Activated CD8-positive, alpha-beta T cell treated with anti-CD3 and anti-CD28 coated beads for 36 hours (primary cell): ENCODE data around the gene AEN. TPM values are rescaled to one million over a fixed set of nuclear protein-coding genes. Genes with fewer than 3 reads are reported as not detected.

ENCODE experiments used
- ATAC-seq: fragments of 200-7000 bp; cut with Tn5 transposase; one replicate; pipeline ENCODE4 v1.10.0; 2021; ENCODE audit warnings: mild to moderate bottlenecking, moderate library complexity
- CTCF ChIA-PET: fragments of 350-600 bp; sonication (Branson Sonifier 250); formaldehyde crosslinking; loops from one replicate; lab custom pipeline; 2021; ENCODE audit warnings: antibody characterized with exemption; lab: Charles Lee
- POLR2A ChIA-PET: fragments of 350-600 bp; sonication (Branson Sonifier 250); formaldehyde crosslinking; loops from one replicate; lab custom pipeline; 2021; ENCODE audit warnings: antibody characterized with exemption; lab: Charles Lee
- DNase-seq: peaks from one replicate; pipeline ENCODE4 v3.0.0-alpha.2; 2020
- H3K27ac Mint-ChIP-seq: one replicate; pipeline ENCODE4 v1.8.0; 2021; ENCODE audit warnings: mild to moderate bottlenecking, mixed read lengths
- H3K27me3 Mint-ChIP-seq: one replicate; pipeline ENCODE4 v1.8.0; 2021; ENCODE audit warnings: mixed read lengths
- H3K36me3 Mint-ChIP-seq: one replicate; pipeline ENCODE4 v1.8.0; 2021; ENCODE audit warnings: low read depth, mixed read lengths
- H3K4me1 Mint-ChIP-seq: one replicate; pipeline ENCODE4 v1.8.0; 2021; ENCODE audit warnings: low read depth, mixed read lengths
- H3K4me3 Mint-ChIP-seq: one replicate; pipeline ENCODE4 v1.8.0; 2021; ENCODE audit warnings: mild to moderate bottlenecking, moderate library complexity, mixed read lengths
- H3K9me3 Mint-ChIP-seq: one replicate; pipeline ENCODE4 v1.8.0; 2021; ENCODE audit warnings: mixed read lengths
- intact Hi-C: fragments of 100-400 bp; cut with micrococcal nuclease; formaldehyde crosslinking; loops from one replicate; pipeline ENCODE4 v1.10.0; 2022
- total RNA-seq, 2 experiments: library from RNA; stranded (reverse); gene quantifications; one replicate each; pipeline ENCODE4 v1.2.3, GENCODE V29; 2021
- TF ChIP-seq, protein P1 (sequence below): fragments of 200-600 bp; IDR thresholded peaks from one replicate; pipeline ENCODE4 v1.8.0; 2022; ENCODE audit warnings: antibody characterized with exemption, mild to moderate bottlenecking

The AEN gene
- total RNA-seq, 2 experiments from 2014 or later = 55.2 to 58.4 TPM

DNA sequence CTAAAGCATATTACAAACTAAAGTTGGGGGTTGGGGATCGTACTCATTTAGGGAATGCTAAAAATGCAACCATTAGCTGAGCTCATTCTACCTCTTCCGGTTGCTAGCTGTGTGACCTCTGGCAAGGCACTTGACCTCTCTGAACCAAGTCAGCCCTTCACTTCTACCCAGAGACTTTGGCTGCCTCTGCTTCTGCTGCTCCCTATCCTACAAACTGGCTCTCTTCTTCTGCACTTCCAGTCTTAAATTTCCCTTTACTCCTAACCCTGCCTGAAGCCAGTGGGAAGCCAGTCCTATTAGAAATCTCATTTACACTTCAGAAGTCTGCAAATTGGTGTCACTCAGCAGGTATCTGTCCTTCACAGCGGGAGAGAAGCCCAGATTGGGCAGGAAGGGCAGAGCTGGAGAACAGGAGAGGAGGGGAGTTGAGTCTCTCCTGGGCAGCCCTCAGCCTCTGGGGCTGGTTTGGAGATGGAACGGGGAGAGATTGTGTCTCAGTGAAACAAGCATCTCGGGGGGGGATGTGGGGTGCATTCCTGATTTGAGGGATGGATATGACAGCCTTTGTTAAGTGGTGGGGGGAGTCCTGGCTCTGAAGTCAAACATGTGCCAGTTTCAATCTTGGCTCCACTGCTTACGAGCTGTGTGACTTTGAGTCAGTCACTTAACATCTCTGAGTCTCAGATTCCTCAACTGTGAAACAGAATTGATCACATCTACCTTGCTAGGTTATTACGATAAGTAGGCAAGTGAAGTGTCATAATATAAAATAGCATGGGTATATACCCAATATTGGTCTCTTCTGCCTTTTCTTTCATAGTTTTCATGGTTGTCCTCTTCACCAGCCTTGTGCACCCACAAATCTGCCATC is 7.8 kb upstream of the AEN start:
- Mint-ChIP-seq H3K4me3 (no peak overlapping the region), H3K36me3 (no peaks in the 10 kb centered on the region), H3K9me3 (no peaks in the 10 kb centered on the region), H3K27ac (no peak overlapping the region), H3K27me3 (peaks cover 29% of the 10 kb centered on the region), H3K4me1 (no peaks in the 10 kb centered on the region)
- intact Hi-C loops = no loop called here
- ATAC-seq (no peak), DNase-seq (no peak)
- ChIA-PET POLR2A (no interaction called here), CTCF (interaction anchor here (1.4 kb wide), 1 partner anchor 14 kb away, joined by 3 read pairs; no protein-coding TSS in a partner anchor)
- TF ChIP-seq, protein P1, sequence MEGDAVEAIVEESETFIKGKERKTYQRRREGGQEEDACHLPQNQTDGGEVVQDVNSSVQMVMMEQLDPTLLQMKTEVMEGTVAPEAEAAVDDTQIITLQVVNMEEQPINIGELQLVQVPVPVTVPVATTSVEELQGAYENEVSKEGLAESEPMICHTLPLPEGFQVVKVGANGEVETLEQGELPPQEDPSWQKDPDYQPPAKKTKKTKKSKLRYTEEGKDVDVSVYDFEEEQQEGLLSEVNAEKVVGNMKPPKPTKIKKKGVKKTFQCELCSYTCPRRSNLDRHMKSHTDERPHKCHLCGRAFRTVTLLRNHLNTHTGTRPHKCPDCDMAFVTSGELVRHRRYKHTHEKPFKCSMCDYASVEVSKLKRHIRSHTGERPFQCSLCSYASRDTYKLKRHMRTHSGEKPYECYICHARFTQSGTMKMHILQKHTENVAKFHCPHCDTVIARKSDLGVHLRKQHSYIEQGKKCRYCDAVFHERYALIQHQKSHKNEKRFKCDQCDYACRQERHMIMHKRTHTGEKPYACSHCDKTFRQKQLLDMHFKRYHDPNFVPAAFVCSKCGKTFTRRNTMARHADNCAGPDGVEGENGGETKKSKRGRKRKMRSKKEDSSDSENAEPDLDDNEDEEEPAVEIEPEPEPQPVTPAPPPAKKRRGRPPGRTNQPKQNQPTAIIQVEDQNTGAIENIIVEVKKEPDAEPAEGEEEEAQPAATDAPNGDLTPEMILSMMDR = no peak

DNA sequence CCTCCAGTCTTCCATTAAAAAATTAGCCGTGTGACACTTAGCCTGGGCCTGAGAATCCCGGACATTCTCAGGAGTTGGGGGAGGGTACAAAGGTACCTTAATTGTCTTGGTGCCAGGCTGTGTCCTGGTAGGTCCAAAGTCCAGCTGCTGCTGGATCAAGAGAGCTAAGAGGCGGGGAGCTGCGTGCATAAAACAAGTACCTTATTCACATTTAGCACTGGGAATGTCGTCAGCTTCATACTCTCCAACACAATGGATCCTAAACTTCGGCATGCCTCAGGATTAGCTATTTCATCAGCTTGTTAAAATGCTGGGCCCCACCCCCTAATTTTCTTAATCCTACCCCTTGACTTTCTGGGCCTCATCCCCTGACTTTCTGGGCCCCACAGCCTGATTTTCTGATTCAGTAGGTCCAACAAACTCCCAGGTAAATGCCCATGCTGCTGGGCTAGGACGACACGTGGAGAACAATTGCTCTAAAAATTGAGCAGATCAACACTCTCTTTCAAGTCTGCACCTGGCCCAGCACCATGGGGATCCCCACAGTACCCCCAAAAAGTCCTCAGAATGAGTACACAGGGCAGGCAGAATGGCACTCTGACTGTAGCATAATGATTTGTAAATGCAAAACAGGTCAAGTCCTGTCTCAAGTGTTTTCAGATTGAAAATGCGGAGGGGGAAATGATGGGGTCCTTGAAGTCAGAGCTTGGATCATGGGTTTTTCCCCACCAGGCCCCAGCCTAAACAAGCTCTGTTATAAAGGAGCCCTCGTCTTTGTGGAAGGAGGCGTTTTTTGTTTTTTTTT is 5.6 kb upstream of the AEN start:
- TF ChIP-seq, protein P1 = no peak
- no peak for DNase-seq
- intact Hi-C loops = no loop called here
- no peak overlapping the region for H3K27ac Mint-ChIP-seq
- CTCF ChIA-PET = interaction anchor here (1.3 to 2.8 kb wide), 2 partner anchors 49 to 148 kb away, joined by 3 to 10 read pairs; partner anchors contain the start of genes MRPL46 and MRPS11
- H3K27me3 Mint-ChIP-seq = peaks cover 18% of the 10 kb centered on the region
- no peaks in the 10 kb centered on the region for H3K36me3 Mint-ChIP-seq
- H3K4me1 Mint-ChIP-seq = peaks cover under 1% of the 10 kb centered on the region
- no peak overlapping the region for H3K4me3 Mint-ChIP-seq
- ATAC-seq = no peak
- POLR2A ChIA-PET = no interaction called here
- H3K9me3 Mint-ChIP-seq = no peaks in the 10 kb centered on the region

DNA sequence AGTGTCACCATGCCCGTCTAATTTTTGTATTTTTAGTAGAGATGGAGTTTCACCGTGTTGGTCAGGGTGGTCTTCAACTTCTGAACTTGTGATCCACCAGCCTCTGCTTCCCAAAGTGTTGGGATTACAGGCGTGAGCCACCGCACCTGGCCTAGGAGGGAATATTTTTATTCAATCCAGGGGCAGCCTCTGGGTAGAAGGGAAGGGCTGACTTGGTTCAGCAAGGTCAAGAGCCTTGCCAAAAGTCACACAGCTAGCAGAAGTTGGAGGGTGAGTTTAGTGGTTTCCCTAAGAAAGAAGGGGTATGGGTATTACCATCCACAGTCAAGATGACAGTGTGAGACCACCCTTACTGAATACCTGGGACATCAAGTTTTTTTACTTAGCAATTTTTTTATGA is 4.9 kb upstream of the AEN start:
- ChIA-PET CTCF (interaction anchor here (1.3 to 2.8 kb wide), 2 partner anchors 48 to 149 kb away, joined by 3 to 10 read pairs; partner anchors contain the start of genes MRPL46 and MRPS11), POLR2A (no interaction called here)
- no peaks in the 10 kb centered on the region for H3K36me3 Mint-ChIP-seq
- intact Hi-C loops = no loop called here
- H3K27me3 Mint-ChIP-seq = peaks cover 16% of the 10 kb centered on the region
- H3K27ac Mint-ChIP-seq = no peak overlapping the region
- no peak overlapping the region for H3K4me3 Mint-ChIP-seq
- ATAC-seq = no peak
- no peak for DNase-seq
- H3K9me3 Mint-ChIP-seq = no peaks in the 10 kb centered on the region
- TF ChIP-seq, protein P1 = no peak
- peaks cover 4% of the 10 kb centered on the region for H3K4me1 Mint-ChIP-seq

DNA sequence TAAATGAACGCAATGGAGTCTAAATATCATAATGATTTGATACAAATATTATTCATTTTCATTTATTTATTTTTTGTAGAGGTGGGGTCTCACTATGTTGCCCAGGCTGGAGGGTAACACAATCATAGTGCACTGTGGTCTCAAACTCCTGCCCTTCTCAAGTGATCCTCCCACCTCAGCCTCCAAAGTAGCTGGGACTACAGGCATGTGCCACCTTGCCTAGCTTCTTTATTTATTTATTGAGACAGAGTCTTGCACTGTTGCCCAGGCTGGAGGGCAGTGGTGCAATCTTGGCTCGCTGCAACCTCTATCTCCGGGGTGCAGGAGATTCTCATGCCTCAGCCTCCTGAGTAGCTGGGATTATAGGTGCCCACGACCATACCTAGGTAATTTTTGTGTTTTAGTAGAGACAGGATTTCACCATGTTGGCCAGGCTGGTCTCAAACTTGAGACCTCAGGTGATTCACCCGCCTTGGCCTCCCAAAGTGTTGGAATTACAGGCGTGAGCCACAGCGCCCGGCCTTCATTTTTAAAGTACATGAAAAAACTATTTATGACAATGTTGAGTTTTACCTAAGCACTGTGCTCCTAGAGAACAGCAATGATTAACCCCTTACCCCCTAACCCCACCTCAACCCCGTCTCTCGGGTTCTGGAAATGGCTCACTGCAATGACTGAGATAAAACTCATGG is 4.0 kb upstream of the AEN start:
- intact Hi-C loops = no loop called here
- Mint-ChIP-seq H3K27me3 (peaks cover 11% of the 10 kb centered on the region), H3K9me3 (no peaks in the 10 kb centered on the region), H3K36me3 (peaks cover 6% of the 10 kb centered on the region), H3K4me3 (no peak overlapping the region), H3K4me1 (peaks cover 4% of the 10 kb centered on the region), H3K27ac (no peak overlapping the region)
- ChIA-PET POLR2A (no interaction called here), CTCF (no interaction called here)
- no peak for DNase-seq
- TF ChIP-seq, protein P1 = no peak
- no peak for ATAC-seq
